ENCODE results near the gene RBPJL.

DNA sequence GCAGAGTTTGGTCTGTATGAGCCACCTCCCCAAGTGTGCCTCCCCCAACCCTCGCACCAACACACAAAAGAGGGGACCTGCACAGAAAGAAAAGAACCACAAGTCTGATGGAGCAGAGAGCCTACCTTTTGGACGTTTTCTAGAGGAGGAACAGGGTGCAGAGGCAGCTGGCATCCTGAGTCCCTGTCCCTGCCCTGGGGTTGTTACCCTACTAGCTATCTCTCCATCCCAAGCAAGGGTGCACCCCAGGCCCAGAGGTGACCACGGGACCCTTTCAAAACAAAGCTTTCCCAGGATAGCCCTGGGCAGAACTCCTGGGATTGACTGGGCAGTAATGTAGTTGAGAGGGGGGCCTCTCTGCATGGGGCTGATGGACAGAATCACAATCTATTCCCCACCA, 11.2 kb downstream of the RBPJL start:
- TF ChIP-seq POLR2A (IDR thresholded peaks at IDR 0.05) (no peak), POLR2AphosphoS5 (IDR thresholded peaks at IDR 0.05) (no peak)
- TF ChIP-seq, protein P1, sequence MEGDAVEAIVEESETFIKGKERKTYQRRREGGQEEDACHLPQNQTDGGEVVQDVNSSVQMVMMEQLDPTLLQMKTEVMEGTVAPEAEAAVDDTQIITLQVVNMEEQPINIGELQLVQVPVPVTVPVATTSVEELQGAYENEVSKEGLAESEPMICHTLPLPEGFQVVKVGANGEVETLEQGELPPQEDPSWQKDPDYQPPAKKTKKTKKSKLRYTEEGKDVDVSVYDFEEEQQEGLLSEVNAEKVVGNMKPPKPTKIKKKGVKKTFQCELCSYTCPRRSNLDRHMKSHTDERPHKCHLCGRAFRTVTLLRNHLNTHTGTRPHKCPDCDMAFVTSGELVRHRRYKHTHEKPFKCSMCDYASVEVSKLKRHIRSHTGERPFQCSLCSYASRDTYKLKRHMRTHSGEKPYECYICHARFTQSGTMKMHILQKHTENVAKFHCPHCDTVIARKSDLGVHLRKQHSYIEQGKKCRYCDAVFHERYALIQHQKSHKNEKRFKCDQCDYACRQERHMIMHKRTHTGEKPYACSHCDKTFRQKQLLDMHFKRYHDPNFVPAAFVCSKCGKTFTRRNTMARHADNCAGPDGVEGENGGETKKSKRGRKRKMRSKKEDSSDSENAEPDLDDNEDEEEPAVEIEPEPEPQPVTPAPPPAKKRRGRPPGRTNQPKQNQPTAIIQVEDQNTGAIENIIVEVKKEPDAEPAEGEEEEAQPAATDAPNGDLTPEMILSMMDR (IDR thresholded peaks at IDR 0.05): no peak
